GM19193 (cell line): ENCODE results near the gene MCRIP2.

Experiments used
- POLR2A ChIP-seq: IDR thresholded peaks from 4 replicates; pipeline ENCODE4 v1.6.1; 2011; ENCODE audit not compliant: insufficient read depth, insufficient read length; ENCODE audit errors: extremely low read depth

MCRIP2 gene

GRCh38 chr16:647173-647902 is 5.7 kb downstream of the MCRIP2 start:
- no peak for TF ChIP-seq POLR2A

- no peak for TF ChIP-seq POLR2A
Measured at GRCh38 chr16:648071-648780, 6.6 kb downstream of the MCRIP2 start.

GRCh38 chr16:648781-649589 is 7.4 kb downstream of the MCRIP2 start, which contains the start of gene WDR90:
Gene WDR90 (plus strand): TSS chr16:649365. CDS start chr16:649417, 52 bp downstream.
- peak; percentile 47 for TF ChIP-seq POLR2A

GRCh38 chr16:649631-650030 is 8.0 kb downstream of the MCRIP2 start:
- TF ChIP-seq POLR2A = no peak

- no peak for TF ChIP-seq POLR2A
Measured at GRCh38 chr16:651844-652243, 10.2 kb downstream of the MCRIP2 start.

GRCh38 chr16:652454-653305 is 11.1 kb downstream of the MCRIP2 start:
- TF ChIP-seq POLR2A = no peak

- no peak for TF ChIP-seq POLR2A
Measured at GRCh38 chr16:654034-654433, 12.4 kb downstream of the MCRIP2 start.

GRCh38 chr16:657487-657886 is 15.9 kb downstream of the MCRIP2 start:
- no peak for TF ChIP-seq POLR2A

- TF ChIP-seq POLR2A = no peak
Measured at GRCh38 chr16:658679-659571, 17.3 kb downstream of the MCRIP2 start.

- TF ChIP-seq POLR2A = no peak
Measured at GRCh38 chr16:659618-660017, 18.0 kb downstream of the MCRIP2 start.

GRCh38 chr16:660132-660458 is 18.5 kb downstream of the MCRIP2 start:
- TF ChIP-seq POLR2A = no peak

- TF ChIP-seq POLR2A = no peak
Measured at GRCh38 chr16:660459-661183, 19.0 kb downstream of the MCRIP2 start.

- TF ChIP-seq POLR2A = no peak
Measured at GRCh38 chr16:661184-661821, 19.7 kb downstream of the MCRIP2 start.

GRCh38 chr16:662095-662494 is 20.5 kb downstream of the MCRIP2 start:
- no peak for TF ChIP-seq POLR2A
